ENCODE results near the gene ZNF558.
"Not testable (repeated sequence)": the region's sequence is repeated elsewhere in the genome, so short reads cannot be mapped to it uniquely, and the experiment has no call there.

The ZNF558 gene

DNA sequence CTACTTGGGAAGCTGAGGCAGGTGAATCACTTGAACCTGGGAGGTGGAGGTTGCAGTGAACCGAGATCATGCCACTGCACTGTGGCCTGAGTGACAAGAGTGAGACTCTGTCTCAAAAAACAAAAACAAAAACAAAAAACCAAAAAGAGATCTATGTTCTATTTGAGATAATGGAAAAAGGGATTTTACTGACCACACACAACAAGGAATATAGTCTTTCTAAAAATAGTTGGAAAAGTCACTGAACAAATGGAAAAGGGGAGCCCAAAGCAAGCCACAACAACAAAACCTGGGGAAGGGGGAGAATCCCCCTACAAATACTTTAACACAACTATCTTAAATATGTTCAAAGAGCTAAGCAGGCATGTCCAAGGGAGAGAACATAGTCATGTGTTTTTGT, 37.3 kb downstream of the ZNF558 start:
- DNase-seq = no peak

DNA sequence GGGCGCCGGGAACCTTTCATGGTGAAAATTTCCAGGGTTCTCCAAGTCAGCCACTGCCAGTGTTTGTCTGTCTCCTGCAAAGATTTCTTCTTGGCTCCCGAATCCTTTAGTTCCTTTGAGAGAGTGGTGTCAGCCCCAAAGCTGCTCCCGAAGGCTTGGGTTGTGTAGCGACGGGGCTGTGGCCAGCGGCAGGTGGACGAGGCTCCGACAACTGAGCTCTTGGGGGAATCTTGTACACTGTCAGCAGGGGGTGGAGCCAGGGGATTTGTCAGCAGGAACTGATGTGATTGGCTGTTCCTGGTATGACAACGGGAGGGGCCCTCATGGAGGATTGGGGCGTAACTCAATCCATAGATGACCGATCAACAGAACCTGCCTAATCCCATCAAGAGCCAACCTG, 58.5 kb downstream of the ZNF558 start:
- DNase-seq = not testable (repeated sequence)

DNA sequence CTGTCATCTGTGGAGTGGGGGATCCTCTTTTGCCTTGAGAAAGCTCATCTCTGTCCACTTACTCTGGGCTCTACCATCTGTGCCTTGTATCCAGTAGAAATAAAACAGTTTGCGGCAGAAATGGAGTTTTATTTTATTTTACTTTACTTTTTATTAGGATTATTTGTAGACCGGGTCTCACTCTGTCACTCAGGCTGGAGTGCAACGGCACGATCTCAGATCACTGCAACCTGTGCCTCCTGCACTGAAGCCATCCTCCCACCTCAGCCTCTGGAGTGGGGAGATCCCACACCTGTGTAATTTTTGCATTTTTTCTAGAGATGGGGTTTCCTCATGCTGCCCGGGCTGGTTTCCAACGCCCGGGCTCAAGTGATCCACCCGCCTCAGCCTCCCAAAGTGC, 62.8 kb downstream of the ZNF558 start:
- not testable (repeated sequence) for DNase-seq

DNA sequence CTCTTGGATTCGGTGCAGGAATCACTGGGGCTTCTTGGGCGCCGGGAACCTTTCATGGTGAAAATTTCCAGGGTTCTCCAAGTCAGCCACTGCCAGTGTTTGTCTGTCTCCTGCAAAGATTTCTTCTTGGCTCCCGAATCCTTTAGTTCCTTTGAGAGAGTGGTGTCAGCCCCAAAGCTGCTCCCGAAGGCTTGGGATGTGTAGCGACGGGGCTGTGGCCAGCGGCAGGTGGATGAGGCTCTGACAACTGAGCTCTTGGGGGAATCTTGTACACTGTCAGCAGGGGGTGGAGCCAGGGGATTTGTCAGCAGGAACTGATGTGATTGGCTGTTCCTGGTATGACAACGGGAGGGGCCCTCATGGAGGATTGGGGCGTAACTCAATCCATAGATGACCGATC, 64.8 kb downstream of the ZNF558 start:
- DNase-seq = not testable (repeated sequence)

Measured in OCI-M1 (cell line).